ENCODE data around the gene C20orf144. TPM values are rescaled to one million over a fixed set of nuclear protein-coding genes. Genes with fewer than 3 reads are reported as not detected.

C20orf144 gene
- total RNA-seq, 1 donor from 2014 or later, result not detected

GRCh38 chr20:33709398-33709797 is 47.3 kb downstream of the C20orf144 start:
- H3K36me3 ChIP-seq (ENCODE audit: control insufficient read depth, insufficient read depth, low read length), result no peaks in the 10 kb centered on the region
- TF ChIP-seq CTCF (IDR thresholded peaks at IDR 0.05; ENCODE audit: insufficient read depth, low read length, poor library complexity, severe bottlenecking), result no peak
- DNase-seq (ENCODE audit: low read depth), result no peak
- H3K4me3 ChIP-seq (ENCODE audit: low read depth, low read length), result no peak overlapping the region
- no peaks in the 10 kb centered on the region for H3K27me3 ChIP-seq (ENCODE audit: control insufficient read depth, insufficient read depth, low read length)

GRCh38 chr20:33709905-33710541 is 47.9 kb downstream of the C20orf144 start:
- no peak for DNase-seq (ENCODE audit: low read depth)
- Histone ChIP-seq H3K4me3 (ENCODE audit: low read depth, low read length) (no peak overlapping the region), H3K36me3 (ENCODE audit: control insufficient read depth, insufficient read depth, low read length) (no peaks in the 10 kb centered on the region), H3K27me3 (ENCODE audit: control insufficient read depth, insufficient read depth, low read length) (no peaks in the 10 kb centered on the region)
- TF ChIP-seq CTCF (IDR thresholded peaks at IDR 0.05; ENCODE audit: insufficient read depth, low read length, poor library complexity, severe bottlenecking), result no peak

- no peak for TF ChIP-seq CTCF (IDR thresholded peaks at IDR 0.05; ENCODE audit: insufficient read depth, low read length, poor library complexity, severe bottlenecking)
These were observed 48.7 kb downstream of the C20orf144 start for GRCh38 chr20:33710681-33711445.

GRCh38 chr20:33711446-33711738 is 49.3 kb downstream of the C20orf144 start:
- Histone ChIP-seq H3K4me3 (ENCODE audit: low read depth, low read length) (no peak overlapping the region), H3K27me3 (ENCODE audit: control insufficient read depth, insufficient read depth, low read length) (no peaks in the 10 kb centered on the region), H3K36me3 (ENCODE audit: control insufficient read depth, insufficient read depth, low read length) (no peaks in the 10 kb centered on the region)
- no peak for TF ChIP-seq CTCF (IDR thresholded peaks at IDR 0.05; ENCODE audit: insufficient read depth, low read length, poor library complexity, severe bottlenecking)
- DNase-seq (ENCODE audit: low read depth), result no peak

More at GRCh38 chr20:33710681-33711445, 48.7 kb downstream of the C20orf144 start:
- no peak overlapping the region for H3K4me3 ChIP-seq (ENCODE audit: low read depth, low read length)
- no peak for DNase-seq (ENCODE audit: low read depth)
- H3K36me3 ChIP-seq (ENCODE audit: control insufficient read depth, insufficient read depth, low read length), result no peaks in the 10 kb centered on the region
- no peaks in the 10 kb centered on the region for H3K27me3 ChIP-seq (ENCODE audit: control insufficient read depth, insufficient read depth, low read length)

Other genes with a start within 250 kb of the C20orf144 start
- gene SNTA1, start 218.6 kb upstream of the C20orf144 start, total RNA-seq, result 13.7 and 15.1 TPM in 2 replicates
- gene CBFA2T2, start 172.2 kb upstream of the C20orf144 start, total RNA-seq, result 11.6 and 13.4 TPM in 2 replicates
- gene ACTL10, start 4.6 kb downstream of the C20orf144 start, total RNA-seq, result 3.1 and 3.6 TPM in 2 replicates
- gene NECAB3, start 12.1 kb downstream of the C20orf144 start, total RNA-seq, result 17.5 and 20.6 TPM in 2 replicates
- 3.2 and 4.1 TPM in 2 replicates for gene E2F1, start 24.1 kb downstream of the C20orf144 start, total RNA-seq
- 3.9 and 8.1 TPM in 2 replicates for gene PXMP4, start 58.0 kb downstream of the C20orf144 start, total RNA-seq
- 1.2 and 2.3 TPM in 2 replicates for gene ZNF341, start 69.7 kb downstream of the C20orf144 start, total RNA-seq
- 59.2 and 65.7 TPM in 2 replicates for gene CHMP4B, start 149.0 kb downstream of the C20orf144 start, total RNA-seq

Measured in kidney epithelial cell (primary cell).